Glutamatergic neuron (in vitro differentiated cells): ENCODE measurements around the gene DSCAML1. TPM values are rescaled to one million over a fixed set of nuclear protein-coding genes. Genes with fewer than 3 reads are reported as not detected.

Source experiments
- DNase-seq: peaks from one replicate; pipeline ENCODE4 v3.0.0; 2022
- H3K27ac Mint-ChIP-seq: one replicate; pipeline ENCODE4 v1.8.0; 2020; ENCODE audit warnings: mild to moderate bottlenecking, mixed read lengths, inconsistent platforms; ENCODE audit not compliant: unreplicated experiment
- H3K27me3 Mint-ChIP-seq: one replicate; pipeline ENCODE4 v1.8.0; 2020; ENCODE audit warnings: mild to moderate bottlenecking, moderate library complexity, mixed read lengths, inconsistent platforms; ENCODE audit not compliant: unreplicated experiment
- H3K36me3 Mint-ChIP-seq: one replicate; pipeline ENCODE4 v1.8.0; 2020; ENCODE audit warnings: mild to moderate bottlenecking, mixed read lengths, inconsistent platforms; ENCODE audit not compliant: unreplicated experiment
- H3K4me1 Mint-ChIP-seq: one replicate; pipeline ENCODE4 v1.8.0; 2020; ENCODE audit warnings: mild to moderate bottlenecking, low read depth, mixed read lengths, inconsistent platforms; ENCODE audit not compliant: unreplicated experiment
- H3K4me3 Mint-ChIP-seq: one replicate; pipeline ENCODE4 v1.8.0; 2020; ENCODE audit warnings: mild to moderate bottlenecking, mixed read lengths, inconsistent platforms; ENCODE audit not compliant: unreplicated experiment
- H3K9me3 Mint-ChIP-seq: one replicate; pipeline ENCODE4 v1.8.0; 2020; ENCODE audit warnings: mild to moderate bottlenecking, moderate library complexity, mixed read lengths, inconsistent platforms; ENCODE audit not compliant: unreplicated experiment
- CTCF ChIP-seq: fragments of 200-600 bp; sonication (generic); IDR thresholded peaks from one replicate; pipeline ENCODE4 v1.5.0; 2021; ENCODE audit not compliant: partially characterized antibody, unreplicated experiment
- total RNA-seq: library from RNA; stranded (reverse); fragmentation: NEBNext Ultra II Directional; extraction: Animal tissue kit (Norgen Biotek cat#: 25700); gene quantifications from one replicate; pipeline ENCODE4 v1.2.1, GENCODE V29; 2021; ENCODE audit not compliant: unreplicated experiment

DSCAML1 gene
- total RNA-seq, 1 donor from 2014 or later: 0.07 TPM

GRCh38 chr11:117657794-117658193 lies 139.2 kb downstream of the DSCAML1 start:
- no peak for DNase-seq
- TF ChIP-seq CTCF: no peak
- Mint-ChIP-seq H3K36me3 (no peaks in the 10 kb centered on the region), H3K4me3 (no peak overlapping the region), H3K27me3 (peaks cover 2% of the 10 kb centered on the region), H3K27ac (no peak overlapping the region), H3K4me1 (peaks cover 1% of the 10 kb centered on the region), H3K9me3 (no peaks in the 10 kb centered on the region)

GRCh38 chr11:117654281-117655255 lies 142.4 kb downstream of the DSCAML1 start:
- Mint-ChIP-seq H3K36me3 (no peaks in the 10 kb centered on the region), H3K27ac (no peak overlapping the region), H3K4me1 (no peaks in the 10 kb centered on the region), H3K27me3 (no peaks in the 10 kb centered on the region), H3K4me3 (no peak overlapping the region), H3K9me3 (no peaks in the 10 kb centered on the region)
- no peak for DNase-seq
- no peak for TF ChIP-seq CTCF

GRCh38 chr11:117652521-117652920 lies 144.5 kb downstream of the DSCAML1 start:
- H3K27ac Mint-ChIP-seq: no peak overlapping the region
- TF ChIP-seq CTCF: no peak
- H3K4me3 Mint-ChIP-seq: no peak overlapping the region
- H3K27me3 Mint-ChIP-seq: peaks cover 2% of the 10 kb centered on the region
- no peaks in the 10 kb centered on the region for H3K36me3 Mint-ChIP-seq
- H3K9me3 Mint-ChIP-seq: no peaks in the 10 kb centered on the region
- H3K4me1 Mint-ChIP-seq: no peaks in the 10 kb centered on the region
- DNase-seq: no peak

GRCh38 chr11:117649296-117650055 lies 147.5 kb downstream of the DSCAML1 start:
- no peak for DNase-seq
- H3K36me3 Mint-ChIP-seq: no peaks in the 10 kb centered on the region
- TF ChIP-seq CTCF: no peak
- no peak overlapping the region for H3K27ac Mint-ChIP-seq
- H3K4me1 Mint-ChIP-seq: no peaks in the 10 kb centered on the region
- peaks cover 3% of the 10 kb centered on the region for H3K27me3 Mint-ChIP-seq
- H3K4me3 Mint-ChIP-seq: no peak overlapping the region
- no peaks in the 10 kb centered on the region for H3K9me3 Mint-ChIP-seq

- H3K4me3 Mint-ChIP-seq: no peak overlapping the region
- H3K27me3 Mint-ChIP-seq: peaks cover 3% of the 10 kb centered on the region
- no peaks in the 10 kb centered on the region for H3K9me3 Mint-ChIP-seq
- no peak for TF ChIP-seq CTCF
- no peaks in the 10 kb centered on the region for H3K36me3 Mint-ChIP-seq
- no peak for DNase-seq
- no peaks in the 10 kb centered on the region for H3K4me1 Mint-ChIP-seq
- H3K27ac Mint-ChIP-seq: no peak overlapping the region
Observed at GRCh38 chr11:117647872-117648271, 149.1 kb downstream of the DSCAML1 start.
